ENCODE measurements around the gene TIMM44. TPM values are rescaled to one million over a fixed set of nuclear protein-coding genes. Genes with fewer than 3 reads are reported as not detected.
A peak's percentile ranks its signal among the peaks of the same experiment; 100 is the strongest.

TIMM44 gene
- total RNA-seq, 4 donors from 2014 or later = 59.7 to 102 (median 71.8) TPM

DNA sequence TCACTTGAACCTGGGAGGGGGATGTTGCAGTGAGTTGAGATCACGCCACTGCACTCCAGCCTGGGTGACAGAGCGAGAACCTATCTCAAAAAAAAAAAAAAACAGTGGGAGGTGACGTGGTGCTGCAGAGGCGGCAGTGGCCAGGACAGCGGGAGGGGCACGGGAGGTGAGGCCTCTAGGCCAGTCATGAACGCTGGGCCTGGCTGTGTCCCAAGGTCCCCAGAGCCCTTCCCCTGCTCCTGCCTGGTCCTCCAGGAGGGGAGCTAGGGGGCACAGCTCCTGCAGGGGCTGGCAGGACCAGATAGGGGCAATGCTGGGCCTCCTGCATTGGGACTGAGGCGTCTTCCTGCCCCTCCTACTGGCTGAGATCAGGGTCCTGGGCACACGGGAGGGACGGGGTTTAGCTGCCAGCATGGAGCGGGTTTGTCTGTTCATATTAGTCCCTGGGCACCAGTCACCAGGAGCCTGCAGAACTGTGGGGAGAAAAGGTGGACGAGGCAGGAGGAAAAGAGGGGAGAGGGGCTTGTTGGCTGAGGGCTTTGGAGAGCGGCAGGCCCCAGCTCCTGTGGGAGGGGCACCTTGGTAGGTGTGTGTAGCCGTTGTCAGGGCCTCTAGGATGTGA, 35.3 kb downstream of the TIMM44 start:
- no peak for DNase-seq
- Histone ChIP-seq H3K27ac (no peak overlapping the region), H3K9me3 (no peaks in the 10 kb centered on the region), H3K4me1 (peaks cover 15 to 24% (median 17%) of the 10 kb centered on the region in 4 donors), H3K36me3 (peaks cover 0 to 29% (median 14%) of the 10 kb centered on the region in 4 donors), H3K4me3 (no peak overlapping the region), H3K27me3 (no peaks in the 10 kb centered on the region)
- WGBS, 2 donors (ENCODE audit: low coverage in 1 of 2) = 81% methylated on average over 14 of the region's 14 CpGs; no CpG with 5 or more reads in 1 of the 2 donors
- intact Hi-C loops (cut with DNase I; ENCODE audit: low total_unique reads) = loop anchor here (5.0 kb wide), 1 partner anchor 1551 kb away; no protein-coding TSS in a partner anchor
- in situ Hi-C loops (cut with MboI; ENCODE audit: low pct_ligation_motif_present in 1 of 4, low pct_unique_long_range_greater_than_20kb in 1 of 4, low sequenced_read_pairs in 3 of 4) = no loop called here
- TF ChIP-seq, protein P1, sequence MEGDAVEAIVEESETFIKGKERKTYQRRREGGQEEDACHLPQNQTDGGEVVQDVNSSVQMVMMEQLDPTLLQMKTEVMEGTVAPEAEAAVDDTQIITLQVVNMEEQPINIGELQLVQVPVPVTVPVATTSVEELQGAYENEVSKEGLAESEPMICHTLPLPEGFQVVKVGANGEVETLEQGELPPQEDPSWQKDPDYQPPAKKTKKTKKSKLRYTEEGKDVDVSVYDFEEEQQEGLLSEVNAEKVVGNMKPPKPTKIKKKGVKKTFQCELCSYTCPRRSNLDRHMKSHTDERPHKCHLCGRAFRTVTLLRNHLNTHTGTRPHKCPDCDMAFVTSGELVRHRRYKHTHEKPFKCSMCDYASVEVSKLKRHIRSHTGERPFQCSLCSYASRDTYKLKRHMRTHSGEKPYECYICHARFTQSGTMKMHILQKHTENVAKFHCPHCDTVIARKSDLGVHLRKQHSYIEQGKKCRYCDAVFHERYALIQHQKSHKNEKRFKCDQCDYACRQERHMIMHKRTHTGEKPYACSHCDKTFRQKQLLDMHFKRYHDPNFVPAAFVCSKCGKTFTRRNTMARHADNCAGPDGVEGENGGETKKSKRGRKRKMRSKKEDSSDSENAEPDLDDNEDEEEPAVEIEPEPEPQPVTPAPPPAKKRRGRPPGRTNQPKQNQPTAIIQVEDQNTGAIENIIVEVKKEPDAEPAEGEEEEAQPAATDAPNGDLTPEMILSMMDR (IDR thresholded peaks at IDR 0.05) = no peak
- no peak for TF ChIP-seq EP300 (IDR thresholded peaks at IDR 0.05; ENCODE audit: low read depth)
- TF ChIP-seq POLR2A (IDR thresholded peaks at IDR 0.05) = no peak
- TF ChIP-seq POLR2AphosphoS5 (IDR thresholded peaks at IDR 0.05) = no peak

- intact Hi-C loops (cut with DNase I; ENCODE audit: low total_unique reads) = loop anchor here (5.0 kb wide), 1 partner anchor 1550 kb away; no protein-coding TSS in a partner anchor
- H3K4me1 ChIP-seq = peaks cover 18 to 31% (median 24%) of the 10 kb centered on the region in 4 donors
- 60 to 92% methylated on average over 1 to 11 of the region's 11 CpGs for WGBS, 2 donors (ENCODE audit: low coverage in 1 of 2)
These were observed 35.9 kb downstream of the TIMM44 start for GRCh38 chr19:7907544-7907943.

GRCh38 chr19:7907122-7907521, 36.3 kb downstream of the TIMM44 start:
- Histone ChIP-seq H3K36me3 (peaks cover 0 to 22% (median 10%) of the 10 kb centered on the region in 4 donors), H3K4me1 (peaks cover 18 to 32% (median 26%) of the 10 kb centered on the region in 4 donors), H3K27me3 (no peaks in the 10 kb centered on the region), H3K27ac (no peak overlapping the region), H3K9me3 (no peaks in the 10 kb centered on the region), H3K4me3 (no peak overlapping the region)
- in situ Hi-C loops (cut with MboI; ENCODE audit: low pct_ligation_motif_present in 1 of 4, low pct_unique_long_range_greater_than_20kb in 1 of 4, low sequenced_read_pairs in 3 of 4) (no loop called here), intact Hi-C loops (cut with DNase I; ENCODE audit: low total_unique reads) (loop anchor here (5.0 kb wide), 1 partner anchor 1550 kb away; no protein-coding TSS in a partner anchor)
- DNase-seq = peak; percentile 7
- 89 to 93% methylated on average over 8 to 19 of the region's 19 CpGs for WGBS, 2 donors (ENCODE audit: low coverage in 1 of 2)
- TF ChIP-seq POLR2A (IDR thresholded peaks at IDR 0.05) = no peak
- TF ChIP-seq EP300 (IDR thresholded peaks at IDR 0.05; ENCODE audit: low read depth) = no peak
- no peak for TF ChIP-seq POLR2AphosphoS5 (IDR thresholded peaks at IDR 0.05)
- TF ChIP-seq, protein P1 (IDR thresholded peaks at IDR 0.05) = no peak

More at GRCh38 chr19:7907544-7907943, 35.9 kb downstream of the TIMM44 start:
- no peak overlapping the region for H3K4me3 ChIP-seq
- in situ Hi-C loops (cut with MboI; ENCODE audit: low pct_ligation_motif_present in 1 of 4, low pct_unique_long_range_greater_than_20kb in 1 of 4, low sequenced_read_pairs in 3 of 4) = no loop called here
- H3K27me3 ChIP-seq = no peaks in the 10 kb centered on the region
- no peaks in the 10 kb centered on the region for H3K9me3 ChIP-seq
- TF ChIP-seq EP300 (IDR thresholded peaks at IDR 0.05; ENCODE audit: low read depth) (no peak), POLR2AphosphoS5 (IDR thresholded peaks at IDR 0.05) (no peak), POLR2A (IDR thresholded peaks at IDR 0.05) (no peak)
- TF ChIP-seq, protein P1 (IDR thresholded peaks at IDR 0.05) = no peak
- peak; percentile 5 for DNase-seq
- H3K27ac ChIP-seq = no peak overlapping the region
- peaks cover 0 to 26% (median 12%) of the 10 kb centered on the region in 4 donors for H3K36me3 ChIP-seq

DNA sequence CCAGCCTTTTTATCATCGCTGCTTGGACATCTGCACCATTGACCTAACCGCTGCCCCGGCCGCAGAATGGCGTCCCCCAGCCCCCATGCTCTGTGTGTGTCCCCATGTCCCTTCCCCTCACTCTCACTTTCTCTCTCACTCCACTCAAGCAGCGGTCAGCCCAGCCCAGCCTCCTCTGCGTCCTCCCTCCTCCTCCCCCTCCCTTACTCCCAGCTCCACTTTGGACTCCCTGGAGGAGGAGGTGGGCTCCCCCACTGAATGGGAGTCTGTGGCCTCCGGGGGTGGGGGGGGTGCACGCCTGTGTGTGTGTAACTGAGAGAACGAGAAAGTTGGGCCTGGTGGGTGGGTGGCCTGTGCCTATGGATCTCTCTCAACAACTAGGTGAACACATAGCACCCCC, 37.6 kb downstream of the TIMM44 start:
- Histone ChIP-seq H3K4me1 (peaks cover 18 to 32% (median 26%) of the 10 kb centered on the region in 4 donors), H3K9me3 (no peaks in the 10 kb centered on the region), H3K36me3 (peaks cover 0 to 9% (median 4%) of the 10 kb centered on the region in 4 donors), H3K27ac (no peak overlapping the region), H3K27me3 (no peaks in the 10 kb centered on the region), H3K4me3 (no peak overlapping the region)
- no peak for TF ChIP-seq EP300 (IDR thresholded peaks at IDR 0.05; ENCODE audit: low read depth)
- no peak for TF ChIP-seq POLR2AphosphoS5 (IDR thresholded peaks at IDR 0.05)
- TF ChIP-seq, protein P1 (IDR thresholded peaks at IDR 0.05) = no peak
- TF ChIP-seq POLR2A (IDR thresholded peaks at IDR 0.05) = no peak
- intact Hi-C loops (cut with DNase I; ENCODE audit: low total_unique reads) (loop anchor here (5.0 kb wide), 1 partner anchor 1549 kb away; no protein-coding TSS in a partner anchor), in situ Hi-C loops (cut with MboI; ENCODE audit: low pct_ligation_motif_present in 1 of 4, low pct_unique_long_range_greater_than_20kb in 1 of 4, low sequenced_read_pairs in 3 of 4) (no loop called here)
- peak; percentile 6 for DNase-seq
- 88% methylated on average over 10 of the region's 10 CpGs; no CpG with 5 or more reads in 1 of the 2 donors for WGBS, 2 donors (ENCODE audit: low coverage in 1 of 2)
